NCI-H1048 (cell line): ENCODE results near the gene CHD6.

Experiments
- DNase-seq: peaks from one replicate; lab custom pipeline; 2025; lab: John Stamatoyannopoulos, UW

CHD6 gene

GRCh38 chr20:41394081-41394480 lies 224.1 kb downstream of the CHD6 start:
- DNase-seq = no peak

- no peak for DNase-seq
These were observed 224.5 kb downstream of the CHD6 start for GRCh38 chr20:41393705-41394066.

GRCh38 chr20:41392871-41393704 lies 225.1 kb downstream of the CHD6 start:
- DNase-seq = no peak

- no peak for DNase-seq
These were observed 225.9 kb downstream of the CHD6 start for GRCh38 chr20:41392295-41392694.

- DNase-seq = no peak
These were observed 226.6 kb downstream of the CHD6 start for GRCh38 chr20:41391587-41392001.

- DNase-seq = no peak
These were observed 227.3 kb downstream of the CHD6 start for GRCh38 chr20:41390889-41391288.

GRCh38 chr20:41387444-41387851 lies 230.7 kb downstream of the CHD6 start:
- DNase-seq = no peak

- DNase-seq = no peak
These were observed 231.4 kb downstream of the CHD6 start for GRCh38 chr20:41386502-41387427.

- no peak for DNase-seq
These were observed 235.3 kb downstream of the CHD6 start for GRCh38 chr20:41382791-41383305.

- no peak for DNase-seq
These were observed 237.5 kb downstream of the CHD6 start for GRCh38 chr20:41380551-41381193.

- DNase-seq = no peak
These were observed 238.6 kb downstream of the CHD6 start for GRCh38 chr20:41379551-41379950.

- DNase-seq = no peak
These were observed 240.9 kb downstream of the CHD6 start for GRCh38 chr20:41377275-41377674.

GRCh38 chr20:41376349-41376748 lies 241.8 kb downstream of the CHD6 start:
- DNase-seq = no peak

- DNase-seq = no peak
These were observed 242.3 kb downstream of the CHD6 start for GRCh38 chr20:41375846-41376245.

GRCh38 chr20:41373931-41374920 lies 244.0 kb downstream of the CHD6 start:
- no peak for DNase-seq

- no peak for DNase-seq
These were observed 244.9 kb downstream of the CHD6 start for GRCh38 chr20:41373251-41373783.

- DNase-seq = peak; percentile 17
These were observed 246.8 kb downstream of the CHD6 start for GRCh38 chr20:41371371-41371770.

- DNase-seq = no peak
These were observed 248.0 kb downstream of the CHD6 start for GRCh38 chr20:41370176-41370575.

- DNase-seq = no peak
These were observed 248.5 kb downstream of the CHD6 start for GRCh38 chr20:41369673-41370072.

- DNase-seq = no peak
These were observed 250.2 kb downstream of the CHD6 start for GRCh38 chr20:41367956-41368355.

GRCh38 chr20:41367393-41367695 lies 250.8 kb downstream of the CHD6 start:
- DNase-seq = no peak
